OCI-LY3 (cell line): ENCODE measurements around the gene TSPAN9.
A peak's percentile ranks its signal among the peaks of the same experiment; 100 is the strongest.

Source experiments
- H2AFZ ChIP-seq: fragments of 200-600, 300-600 bp; shearing (Covaris generic); 2 replicates; pipeline ENCODE4 v1.6.0; 2014; ENCODE audit warnings: antibody characterized with exemption, low read depth, low read length
- H3K27ac ChIP-seq: fragments of 200-600, 300-600 bp; sonication (generic); 2 replicates; pipeline ENCODE4 v1.5.1; 2014; ENCODE audit warnings: mild to moderate bottlenecking, low read length, moderate library complexity, mixed read lengths
- H3K27me3 ChIP-seq: fragments of 200-600, 300-600 bp; sonication (generic); 2 replicates; pipeline ENCODE4 v1.6.1; 2014; ENCODE audit warnings: low read depth, low read length, mixed read lengths
- H3K36me3 ChIP-seq: fragments of 200-600, 300-600 bp; sonication (generic); replicated peaks from 2 replicates; pipeline ENCODE3; 2014; ENCODE audit warnings: low read depth, low read length, mixed read lengths
- H3K4me1 ChIP-seq: fragments of 300-600, 200-600 bp; sonication (generic); 2 replicates; pipeline ENCODE4 v1.6.1; 2014; ENCODE audit warnings: low read length, mixed read lengths
- H3K4me2 ChIP-seq: fragments of 200-600, 300-600 bp; sonication (generic); 2 replicates; pipeline ENCODE4 v1.6.1; 2014; ENCODE audit warnings: low read length, mixed read lengths
- H3K4me3 ChIP-seq: fragments of 300-600, 200-600 bp; sonication (generic); 2 replicates; pipeline ENCODE4 v1.5.1; 2014; ENCODE audit warnings: antibody characterized with exemption, mild to moderate bottlenecking, low read length, moderate library complexity
- H3K79me2 ChIP-seq: fragments of 300-600, 200-600 bp; shearing (Covaris generic); 2 replicates; pipeline ENCODE4 v1.6.1; 2014; ENCODE audit warnings: mild to moderate bottlenecking, low read length, mixed read lengths
- H3K9ac ChIP-seq: fragments of 300-600, 200-600 bp; shearing (Covaris generic); 2 replicates; pipeline ENCODE4 v1.6.0; 2014; ENCODE audit warnings: mild to moderate bottlenecking, low read length, moderate library complexity
- H3K9me3 ChIP-seq: fragments of 200-600, 300-600 bp; shearing (Covaris generic); 2 replicates; pipeline ENCODE4 v1.6.1; 2014; ENCODE audit warnings: low read length, mixed read lengths; ENCODE audit not compliant: insufficient read depth
- H4K20me1 ChIP-seq: fragments of 200-600, 300-600 bp; sonication (generic); 2 replicates; pipeline ENCODE4 v1.6.1; 2016; ENCODE audit warnings: low read length, mixed read lengths; ENCODE audit not compliant: insufficient read depth
- EZH2phosphoT487 ChIP-seq: fragments of 200-600 bp; shearing (Covaris generic); IDR thresholded peaks from 2 replicates; pipeline ENCODE4 v1.6.1; 2018; ENCODE audit warnings: antibody characterized with exemption, mixed run types, low read depth
- TF ChIP-seq, protein P1 (sequence below): fragments of 200-600, 300-600 bp; sonication (generic); IDR thresholded peaks from 2 replicates; pipeline ENCODE4 v1.5.1; 2014; ENCODE audit warnings: antibody characterized with exemption, low read length, low read depth

TSPAN9 gene

GRCh38 chr12:3134126-3134525, 56.9 kb downstream of the TSPAN9 start:
- TF ChIP-seq EZH2phosphoT487, result no peak
- TF ChIP-seq, protein P1, sequence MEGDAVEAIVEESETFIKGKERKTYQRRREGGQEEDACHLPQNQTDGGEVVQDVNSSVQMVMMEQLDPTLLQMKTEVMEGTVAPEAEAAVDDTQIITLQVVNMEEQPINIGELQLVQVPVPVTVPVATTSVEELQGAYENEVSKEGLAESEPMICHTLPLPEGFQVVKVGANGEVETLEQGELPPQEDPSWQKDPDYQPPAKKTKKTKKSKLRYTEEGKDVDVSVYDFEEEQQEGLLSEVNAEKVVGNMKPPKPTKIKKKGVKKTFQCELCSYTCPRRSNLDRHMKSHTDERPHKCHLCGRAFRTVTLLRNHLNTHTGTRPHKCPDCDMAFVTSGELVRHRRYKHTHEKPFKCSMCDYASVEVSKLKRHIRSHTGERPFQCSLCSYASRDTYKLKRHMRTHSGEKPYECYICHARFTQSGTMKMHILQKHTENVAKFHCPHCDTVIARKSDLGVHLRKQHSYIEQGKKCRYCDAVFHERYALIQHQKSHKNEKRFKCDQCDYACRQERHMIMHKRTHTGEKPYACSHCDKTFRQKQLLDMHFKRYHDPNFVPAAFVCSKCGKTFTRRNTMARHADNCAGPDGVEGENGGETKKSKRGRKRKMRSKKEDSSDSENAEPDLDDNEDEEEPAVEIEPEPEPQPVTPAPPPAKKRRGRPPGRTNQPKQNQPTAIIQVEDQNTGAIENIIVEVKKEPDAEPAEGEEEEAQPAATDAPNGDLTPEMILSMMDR, result no peak
- Histone ChIP-seq H3K4me3 (no peak overlapping the region), H3K4me1 (peaks cover 15% of the 10 kb centered on the region), H4K20me1 (no peaks in the 10 kb centered on the region), H3K4me2 (no peak overlapping the region), H3K27ac (no peak overlapping the region), H3K9me3 (no peaks in the 10 kb centered on the region), H3K36me3 (no peaks in the 10 kb centered on the region), H3K79me2 (no peaks in the 10 kb centered on the region), H3K9ac (no peak overlapping the region), H2AFZ (no peak overlapping the region), H3K27me3 (peaks cover 60% of the 10 kb centered on the region)

- H3K9me3 ChIP-seq, result no peaks in the 10 kb centered on the region
Measured at GRCh38 chr12:3134526-3135135, 57.5 kb downstream of the TSPAN9 start.

GRCh38 chr12:3135522-3136461, 58.6 kb downstream of the TSPAN9 start:
- Histone ChIP-seq H3K79me2 (no peaks in the 10 kb centered on the region), H3K36me3 (no peaks in the 10 kb centered on the region), H3K4me3 (no peak overlapping the region), H3K27me3 (peaks cover 63% of the 10 kb centered on the region), H3K4me2 (no peak overlapping the region), H3K9me3 (no peaks in the 10 kb centered on the region), H3K27ac (no peak overlapping the region), H3K4me1 (no peaks in the 10 kb centered on the region; the same call in 1 of the 2 replicates), H2AFZ (no peak overlapping the region), H4K20me1 (no peaks in the 10 kb centered on the region), H3K9ac (no peak overlapping the region)
- TF ChIP-seq, protein P1, result peak; percentile 84
- no peak for TF ChIP-seq EZH2phosphoT487

More at GRCh38 chr12:3134526-3135135, 57.5 kb downstream of the TSPAN9 start:
- H3K4me3 ChIP-seq, result no peak overlapping the region
- no peak overlapping the region for H3K27ac ChIP-seq
- H4K20me1 ChIP-seq, result no peaks in the 10 kb centered on the region
- TF ChIP-seq, protein P1, result no peak
- TF ChIP-seq EZH2phosphoT487, result no peak
- H3K4me2 ChIP-seq, result no peak overlapping the region
- H3K4me1 ChIP-seq, result peaks cover 10% of the 10 kb centered on the region
- no peaks in the 10 kb centered on the region for H3K36me3 ChIP-seq
- H3K27me3 ChIP-seq, result peaks cover 61% of the 10 kb centered on the region
- H2AFZ ChIP-seq, result no peak overlapping the region
- no peaks in the 10 kb centered on the region for H3K79me2 ChIP-seq
- no peak overlapping the region for H3K9ac ChIP-seq

GRCh38 chr12:3136641-3137267, 59.6 kb downstream of the TSPAN9 start:
- Histone ChIP-seq H3K9me3 (no peaks in the 10 kb centered on the region), H4K20me1 (no peaks in the 10 kb centered on the region), H3K4me3 (no peak overlapping the region), H3K9ac (no peak overlapping the region), H3K4me2 (no peak overlapping the region), H2AFZ (no peak overlapping the region), H3K27ac (no peak overlapping the region), H3K79me2 (no peaks in the 10 kb centered on the region), H3K36me3 (no peaks in the 10 kb centered on the region), H3K27me3 (peaks cover 56% of the 10 kb centered on the region), H3K4me1 (no peaks in the 10 kb centered on the region)
- no peak for TF ChIP-seq EZH2phosphoT487
- TF ChIP-seq, protein P1, result no peak
